Lung (tissue), 12 donors: Measurements from ENCODE around the gene PMM2. TPM values are rescaled to one million over a fixed set of nuclear protein-coding genes. Genes with fewer than 3 reads are reported as not detected.
A peak's percentile ranks its signal among the peaks of the same experiment; 100 is the strongest.

Experiments used
- ATAC-seq: fragments of 200-7000 bp; cut with Tn5 transposase; one replicate; pipeline ENCODE4 v1.9.1; 2020; ENCODE audit warnings: moderate number of reproducible peaks; ENCODE audit not compliant: insufficient read depth, low FRiP score
- DNase-seq, 3 donors: peaks; one replicate each; pipeline ENCODE4 v3.0.0-alpha.2; 2013 to 2017
- H3K27ac ChIP-seq, 2 donors: one replicate each; pipeline ENCODE4 v1.5.1; 2013; ENCODE audit warnings: mild to moderate bottlenecking in 2 of 2, moderate library complexity in 2 of 2, control low read depth in 1 of 2, inconsistent platforms in 1 of 2, low read depth in 1 of 2, low read length in 1 of 2
- H3K27me3 ChIP-seq, 3 donors: one replicate each; pipeline ENCODE4 v1.5.1; 2013; ENCODE audit warnings: low read length in 2 of 3; ENCODE audit not compliant: control insufficient read depth in 3 of 3, insufficient read depth in 3 of 3
- H3K36me3 ChIP-seq, 4 donors: one replicate each; pipeline ENCODE4 v1.5.1; 2013; ENCODE audit warnings: low read length in 4 of 4, mild to moderate bottlenecking in 1 of 4, moderate library complexity in 1 of 4; ENCODE audit not compliant: control insufficient read depth in 4 of 4, insufficient read depth in 4 of 4
- H3K4me1 ChIP-seq, 5 donors: one replicate each; pipeline ENCODE4 v1.5.1; 2013; ENCODE audit warnings: low read length in 5 of 5, mild to moderate bottlenecking in 2 of 5, moderate library complexity in 1 of 5; ENCODE audit not compliant: control insufficient read depth in 5 of 5, insufficient read depth in 5 of 5
- H3K4me3 ChIP-seq: one replicate; pipeline ENCODE4 v1.5.1; 2013; ENCODE audit warnings: mild to moderate bottlenecking, control low read depth, moderate library complexity
- H3K9ac ChIP-seq, 2 donors: one replicate each; pipeline ENCODE4 v1.5.1; 2013; ENCODE audit warnings: low read length in 2 of 2, control low read depth in 1 of 2; ENCODE audit not compliant: insufficient read depth in 1 of 2
- H3K9me3 ChIP-seq, 4 donors: one replicate each; pipeline ENCODE4 v1.5.1; 2013; ENCODE audit warnings: low read length in 3 of 4, mild to moderate bottlenecking in 1 of 4, moderate library complexity in 1 of 4; ENCODE audit not compliant: control insufficient read depth in 4 of 4, insufficient read depth in 3 of 4
- WGBS, 2 donors: extraction: QIAGEN DNeasy Blood & Tissue Kit; methylation state at CpG; one replicate each; pipeline ENCODE4 v1.1.7; 2013; 5-methylcytosine and 5-hydroxymethylcytosine counted together
- polyA plus RNA-seq, 2 donors: library from polyadenylated mRNA; stranded (reverse); fragments of 200-250 nt; gene quantifications; one replicate each; pipeline ENCODE4 v1.2.1, GENCODE V29; 2013
- total RNA-seq, 2 donors: library from RNA; depleted of rRNA in 1 of 2; stranded (reverse); fragments of >200 nt in 1 of 2; gene quantifications; one replicate each; pipeline ENCODE4 v1.2.1, GENCODE V29; 2014 to 2021
- TF ChIP-seq, protein P1 (sequence below): IDR thresholded peaks from 2 replicates; pipeline ENCODE4 v1.5.1; 2012; ENCODE audit warnings: mild to moderate bottlenecking; ENCODE audit errors: control extremely low read depth, extremely low read depth
- donor health status: control.
- donor health status: control.
- donor health status: Bipolar disorder and iron deficiency.
- donor health status: healthy.
- donor health status: DM: yes; HTN: yes; CAD: no.

The PMM2 gene
- total and polyA plus RNA-seq, 4 donors, result 27.1 to 40.0 (median 32.0) TPM

DNA sequence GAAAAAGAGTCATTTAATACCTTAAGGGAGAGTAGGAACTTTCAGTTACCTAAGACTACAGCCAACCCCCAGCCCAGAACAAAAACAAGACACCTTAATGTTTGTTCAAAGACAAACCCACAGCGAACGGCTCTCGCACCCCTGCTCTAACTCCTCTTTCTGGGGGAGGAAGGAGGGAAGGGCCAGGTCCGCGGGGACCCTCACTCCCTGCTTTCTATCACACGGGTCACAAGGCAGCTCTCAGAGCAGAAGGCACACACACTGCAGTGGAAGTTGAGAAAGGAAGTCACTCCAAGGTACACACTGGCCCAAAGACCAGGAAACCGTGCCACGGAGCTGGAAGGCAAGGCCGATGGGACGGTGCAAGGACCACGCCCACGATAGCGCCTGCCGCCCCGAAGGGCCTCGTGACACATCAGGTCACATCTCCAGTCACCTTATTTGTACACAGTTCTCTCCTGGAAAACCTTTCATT is 94.5 kb downstream of the PMM2 start:
- Histone ChIP-seq H3K4me1 (no peaks in the 10 kb centered on the region), H3K4me3 (no peak overlapping the region), H3K9ac (no peak overlapping the region), H3K36me3 (peaks cover 29 to 67% (median 44%) of the 10 kb centered on the region in 4 donors), H3K27ac (no peak overlapping the region), H3K9me3 (no peaks in the 10 kb centered on the region), H3K27me3 (no peaks in the 10 kb centered on the region)
- ATAC-seq, result no peak
- DNase-seq, result peak in 1 of 3 donors; percentile 5
- TF ChIP-seq, protein P1, sequence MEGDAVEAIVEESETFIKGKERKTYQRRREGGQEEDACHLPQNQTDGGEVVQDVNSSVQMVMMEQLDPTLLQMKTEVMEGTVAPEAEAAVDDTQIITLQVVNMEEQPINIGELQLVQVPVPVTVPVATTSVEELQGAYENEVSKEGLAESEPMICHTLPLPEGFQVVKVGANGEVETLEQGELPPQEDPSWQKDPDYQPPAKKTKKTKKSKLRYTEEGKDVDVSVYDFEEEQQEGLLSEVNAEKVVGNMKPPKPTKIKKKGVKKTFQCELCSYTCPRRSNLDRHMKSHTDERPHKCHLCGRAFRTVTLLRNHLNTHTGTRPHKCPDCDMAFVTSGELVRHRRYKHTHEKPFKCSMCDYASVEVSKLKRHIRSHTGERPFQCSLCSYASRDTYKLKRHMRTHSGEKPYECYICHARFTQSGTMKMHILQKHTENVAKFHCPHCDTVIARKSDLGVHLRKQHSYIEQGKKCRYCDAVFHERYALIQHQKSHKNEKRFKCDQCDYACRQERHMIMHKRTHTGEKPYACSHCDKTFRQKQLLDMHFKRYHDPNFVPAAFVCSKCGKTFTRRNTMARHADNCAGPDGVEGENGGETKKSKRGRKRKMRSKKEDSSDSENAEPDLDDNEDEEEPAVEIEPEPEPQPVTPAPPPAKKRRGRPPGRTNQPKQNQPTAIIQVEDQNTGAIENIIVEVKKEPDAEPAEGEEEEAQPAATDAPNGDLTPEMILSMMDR, result no peak
- 85 to 90% methylated on average over 16 of the region's 16 CpGs for WGBS, 2 donors

DNA sequence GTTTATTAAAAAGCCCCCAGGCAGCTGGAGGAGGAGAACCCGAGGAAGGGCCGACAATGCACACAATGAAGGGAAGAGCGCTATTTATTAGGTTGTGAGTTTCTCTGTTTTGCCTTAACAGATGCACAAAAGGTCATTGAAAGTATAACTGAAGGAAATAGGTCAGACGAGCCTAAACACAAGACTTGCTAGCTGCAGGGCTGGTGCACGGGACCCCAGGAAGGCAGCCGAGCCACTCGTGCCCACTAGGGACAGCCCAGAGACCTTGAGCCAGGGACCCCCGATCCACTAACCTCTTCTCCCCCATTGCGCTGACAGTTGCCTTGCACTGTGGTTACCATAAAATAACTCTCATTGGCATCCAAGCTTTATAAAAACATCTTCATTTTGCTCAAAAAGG is 95.8 kb downstream of the PMM2 start:
- 76 to 77% methylated on average over 9 of the region's 9 CpGs for WGBS, 2 donors
- no peak for DNase-seq
- H3K9me3 ChIP-seq, result no peaks in the 10 kb centered on the region

DNA sequence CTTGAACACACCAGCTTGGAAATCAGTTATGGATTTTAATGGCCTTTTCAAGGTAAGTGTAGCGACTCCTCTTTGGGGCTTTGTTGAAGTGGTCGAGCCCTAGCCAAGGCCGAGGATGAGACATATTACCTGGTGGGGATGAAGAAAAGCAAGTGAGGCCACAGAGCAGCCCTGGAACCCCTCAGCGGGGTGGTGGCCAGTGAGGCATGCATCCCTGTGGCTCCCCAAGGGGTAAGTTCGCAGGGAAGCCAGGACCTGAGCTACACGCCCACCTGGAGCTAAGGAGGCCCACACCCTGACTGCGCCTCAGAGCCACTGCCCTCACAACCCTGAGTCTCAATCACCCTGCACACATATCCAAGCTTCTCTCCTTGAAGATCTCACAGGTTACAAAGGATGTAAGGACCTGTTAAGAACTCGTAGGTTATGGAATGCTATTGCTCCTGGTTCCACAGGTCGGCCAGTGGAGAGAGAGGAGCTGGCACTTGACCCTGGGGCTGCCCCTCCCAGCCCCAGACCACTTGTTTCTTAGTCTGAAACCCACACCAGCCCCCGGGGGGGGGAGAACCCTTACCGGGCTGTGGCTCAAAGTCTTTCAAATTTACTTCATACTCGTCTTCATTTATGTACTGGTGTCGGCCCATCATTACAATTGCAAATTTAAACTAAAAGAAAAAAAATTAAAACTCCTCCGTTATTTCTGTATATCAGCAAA is 96.5 kb downstream of the PMM2 start:
- no peak overlapping the region for H3K27ac ChIP-seq
- WGBS, 2 donors, result 88 to 89% methylated on average over 14 of the region's 14 CpGs
- no peak overlapping the region for H3K9ac ChIP-seq
- H3K36me3 ChIP-seq, result peaks cover 40 to 71% (median 56%) of the 10 kb centered on the region in 4 donors
- TF ChIP-seq, protein P1, result no peak
- H3K4me1 ChIP-seq, result no peaks in the 10 kb centered on the region
- H3K4me3 ChIP-seq, result no peak overlapping the region
- DNase-seq, result no peak
- no peaks in the 10 kb centered on the region for H3K9me3 ChIP-seq
- no peaks in the 10 kb centered on the region for H3K27me3 ChIP-seq
- no peak for ATAC-seq

More for the DNA sequence above, 95.8 kb downstream of the PMM2 start:
- H3K36me3 ChIP-seq, result peaks cover 35 to 68% (median 50%) of the 10 kb centered on the region in 4 donors
- no peaks in the 10 kb centered on the region for H3K4me1 ChIP-seq
- H3K9ac ChIP-seq, result no peak overlapping the region
- TF ChIP-seq, protein P1, result no peak
- no peak overlapping the region for H3K4me3 ChIP-seq
- no peak for ATAC-seq
- H3K27ac ChIP-seq, result no peak overlapping the region
- no peaks in the 10 kb centered on the region for H3K27me3 ChIP-seq
